OCI-LY3 (cell line): Measurements from ENCODE around the gene CLDN15.

Experiments
- H2AFZ ChIP-seq: fragments of 200-600, 300-600 bp; shearing (Covaris generic); 2 replicates; pipeline ENCODE4 v1.6.0; 2014; ENCODE audit warnings: antibody characterized with exemption, low read depth, low read length
- H3K27ac ChIP-seq: fragments of 200-600, 300-600 bp; sonication (generic); 2 replicates; pipeline ENCODE4 v1.5.1; 2014; ENCODE audit warnings: mild to moderate bottlenecking, low read length, moderate library complexity, mixed read lengths
- H3K27me3 ChIP-seq: fragments of 200-600, 300-600 bp; sonication (generic); 2 replicates; pipeline ENCODE4 v1.6.1; 2014; ENCODE audit warnings: low read depth, low read length, mixed read lengths
- H3K36me3 ChIP-seq: fragments of 200-600, 300-600 bp; sonication (generic); replicated peaks from 2 replicates; pipeline ENCODE3; 2014; ENCODE audit warnings: low read depth, low read length, mixed read lengths
- H3K4me1 ChIP-seq: fragments of 300-600, 200-600 bp; sonication (generic); 2 replicates; pipeline ENCODE4 v1.6.1; 2014; ENCODE audit warnings: low read length, mixed read lengths
- H3K4me2 ChIP-seq: fragments of 200-600, 300-600 bp; sonication (generic); 2 replicates; pipeline ENCODE4 v1.6.1; 2014; ENCODE audit warnings: low read length, mixed read lengths
- H3K4me3 ChIP-seq: fragments of 300-600, 200-600 bp; sonication (generic); 2 replicates; pipeline ENCODE4 v1.5.1; 2014; ENCODE audit warnings: antibody characterized with exemption, mild to moderate bottlenecking, low read length, moderate library complexity
- H3K79me2 ChIP-seq: fragments of 300-600, 200-600 bp; shearing (Covaris generic); 2 replicates; pipeline ENCODE4 v1.6.1; 2014; ENCODE audit warnings: mild to moderate bottlenecking, low read length, mixed read lengths
- H3K9ac ChIP-seq: fragments of 300-600, 200-600 bp; shearing (Covaris generic); 2 replicates; pipeline ENCODE4 v1.6.0; 2014; ENCODE audit warnings: mild to moderate bottlenecking, low read length, moderate library complexity
- H3K9me3 ChIP-seq: fragments of 200-600, 300-600 bp; shearing (Covaris generic); 2 replicates; pipeline ENCODE4 v1.6.1; 2014; ENCODE audit warnings: low read length, mixed read lengths; ENCODE audit not compliant: insufficient read depth
- H4K20me1 ChIP-seq: fragments of 200-600, 300-600 bp; sonication (generic); 2 replicates; pipeline ENCODE4 v1.6.1; 2016; ENCODE audit warnings: low read length, mixed read lengths; ENCODE audit not compliant: insufficient read depth
- EZH2phosphoT487 ChIP-seq: fragments of 200-600 bp; shearing (Covaris generic); IDR thresholded peaks from 2 replicates; pipeline ENCODE4 v1.6.1; 2018; ENCODE audit warnings: antibody characterized with exemption, mixed run types, low read depth
- TF ChIP-seq, protein P1 (sequence below): fragments of 200-600, 300-600 bp; sonication (generic); IDR thresholded peaks from 2 replicates; pipeline ENCODE4 v1.5.1; 2014; ENCODE audit warnings: antibody characterized with exemption, low read length, low read depth

CLDN15 gene

DNA sequence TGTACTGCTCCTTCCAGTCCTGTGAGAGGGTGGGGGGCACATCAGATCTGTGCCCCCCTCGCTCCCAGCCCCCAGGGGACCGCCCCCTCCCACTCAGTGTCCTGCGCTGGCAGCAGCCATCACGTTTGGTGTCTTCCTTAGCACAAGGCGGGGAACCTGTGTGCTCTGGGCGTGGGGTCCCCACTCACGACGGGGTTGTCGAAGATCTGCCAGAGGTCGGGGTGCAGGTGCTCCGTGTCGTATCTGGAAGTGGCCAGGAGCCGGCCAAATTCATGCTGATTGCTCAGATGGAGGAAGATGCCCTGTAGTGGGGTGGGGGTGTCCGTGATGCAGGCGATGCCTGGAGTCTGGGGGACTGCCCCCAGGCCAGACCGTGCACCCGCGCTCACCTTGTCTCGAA, 27.5 kb downstream of the CLDN15 start:
- no peak overlapping the region for H3K9ac ChIP-seq
- H4K20me1 ChIP-seq = no peaks in the 10 kb centered on the region
- H3K36me3 ChIP-seq = peaks cover 6% of the 10 kb centered on the region

DNA sequence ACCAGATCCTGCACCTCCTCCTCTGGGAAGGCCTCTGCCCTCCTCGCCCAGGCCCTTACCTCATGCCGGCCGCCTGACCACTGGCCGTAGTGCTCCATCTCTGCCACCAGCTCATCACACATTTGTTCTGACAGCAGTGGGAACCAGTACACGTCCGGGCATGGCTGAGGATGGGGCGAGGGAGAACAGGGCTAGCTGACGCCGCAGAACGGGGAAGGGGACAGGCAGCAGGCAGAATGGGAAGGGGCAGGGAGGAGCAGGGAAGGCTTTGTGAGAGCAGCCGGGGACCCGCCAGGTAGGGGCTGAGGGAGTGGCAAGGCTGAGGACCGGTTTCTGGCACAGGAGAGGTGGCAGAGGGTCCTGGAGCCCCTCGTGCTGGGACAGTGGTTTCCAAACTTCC, 28.8 kb downstream of the CLDN15 start:
- Histone ChIP-seq H3K4me1 (no peaks in the 10 kb centered on the region), H2AFZ (no peak overlapping the region), H3K4me2 (no peak overlapping the region), H3K27me3 (no peaks in the 10 kb centered on the region), H3K79me2 (no peaks in the 10 kb centered on the region), H3K9me3 (no peaks in the 10 kb centered on the region), H3K9ac (no peak overlapping the region), H3K4me3 (no peak overlapping the region), H3K27ac (no peak overlapping the region), H3K36me3 (peaks cover 3% of the 10 kb centered on the region), H4K20me1 (no peaks in the 10 kb centered on the region)
- TF ChIP-seq, protein P1, sequence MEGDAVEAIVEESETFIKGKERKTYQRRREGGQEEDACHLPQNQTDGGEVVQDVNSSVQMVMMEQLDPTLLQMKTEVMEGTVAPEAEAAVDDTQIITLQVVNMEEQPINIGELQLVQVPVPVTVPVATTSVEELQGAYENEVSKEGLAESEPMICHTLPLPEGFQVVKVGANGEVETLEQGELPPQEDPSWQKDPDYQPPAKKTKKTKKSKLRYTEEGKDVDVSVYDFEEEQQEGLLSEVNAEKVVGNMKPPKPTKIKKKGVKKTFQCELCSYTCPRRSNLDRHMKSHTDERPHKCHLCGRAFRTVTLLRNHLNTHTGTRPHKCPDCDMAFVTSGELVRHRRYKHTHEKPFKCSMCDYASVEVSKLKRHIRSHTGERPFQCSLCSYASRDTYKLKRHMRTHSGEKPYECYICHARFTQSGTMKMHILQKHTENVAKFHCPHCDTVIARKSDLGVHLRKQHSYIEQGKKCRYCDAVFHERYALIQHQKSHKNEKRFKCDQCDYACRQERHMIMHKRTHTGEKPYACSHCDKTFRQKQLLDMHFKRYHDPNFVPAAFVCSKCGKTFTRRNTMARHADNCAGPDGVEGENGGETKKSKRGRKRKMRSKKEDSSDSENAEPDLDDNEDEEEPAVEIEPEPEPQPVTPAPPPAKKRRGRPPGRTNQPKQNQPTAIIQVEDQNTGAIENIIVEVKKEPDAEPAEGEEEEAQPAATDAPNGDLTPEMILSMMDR = no peak
- TF ChIP-seq EZH2phosphoT487 = no peak

More for the DNA sequence above, 27.5 kb downstream of the CLDN15 start:
- Histone ChIP-seq H3K79me2 (no peaks in the 10 kb centered on the region), H3K27me3 (no peaks in the 10 kb centered on the region), H2AFZ (no peak overlapping the region), H3K4me1 (no peaks in the 10 kb centered on the region), H3K4me3 (no peak overlapping the region), H3K27ac (no peak overlapping the region), H3K9me3 (no peaks in the 10 kb centered on the region), H3K4me2 (no peak overlapping the region)
- TF ChIP-seq EZH2phosphoT487 = no peak
- TF ChIP-seq, protein P1 = no peak

DNA sequence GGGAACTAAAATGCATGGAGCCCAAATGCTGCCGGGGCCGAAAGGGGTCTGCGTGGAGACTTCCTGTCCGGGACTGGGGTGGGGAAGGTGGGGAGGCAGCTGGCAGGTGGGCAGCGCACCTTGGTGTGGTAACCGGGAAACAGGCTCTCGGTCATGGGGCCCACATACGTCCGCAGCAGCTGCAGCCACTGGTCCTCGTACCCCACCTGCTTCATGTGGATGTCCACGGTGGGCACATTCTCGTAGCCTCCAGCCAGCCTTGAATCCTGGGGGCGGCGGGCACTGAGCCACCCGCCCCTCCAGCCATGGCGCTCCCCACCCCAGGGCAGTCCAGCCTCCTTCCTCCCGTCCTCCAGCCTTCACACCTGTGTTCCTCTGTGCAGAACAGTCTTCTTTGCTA, 30.1 kb downstream of the CLDN15 start:
- Histone ChIP-seq H3K4me3 (no peak overlapping the region), H3K9me3 (no peaks in the 10 kb centered on the region), H3K27me3 (no peaks in the 10 kb centered on the region), H3K36me3 (peaks cover 3% of the 10 kb centered on the region), H3K9ac (no peak overlapping the region), H2AFZ (no peak overlapping the region), H3K4me2 (no peak overlapping the region), H4K20me1 (no peaks in the 10 kb centered on the region), H3K79me2 (no peaks in the 10 kb centered on the region), H3K4me1 (no peaks in the 10 kb centered on the region), H3K27ac (no peak overlapping the region)
- TF ChIP-seq, protein P1 = no peak
- TF ChIP-seq EZH2phosphoT487 = no peak

DNA sequence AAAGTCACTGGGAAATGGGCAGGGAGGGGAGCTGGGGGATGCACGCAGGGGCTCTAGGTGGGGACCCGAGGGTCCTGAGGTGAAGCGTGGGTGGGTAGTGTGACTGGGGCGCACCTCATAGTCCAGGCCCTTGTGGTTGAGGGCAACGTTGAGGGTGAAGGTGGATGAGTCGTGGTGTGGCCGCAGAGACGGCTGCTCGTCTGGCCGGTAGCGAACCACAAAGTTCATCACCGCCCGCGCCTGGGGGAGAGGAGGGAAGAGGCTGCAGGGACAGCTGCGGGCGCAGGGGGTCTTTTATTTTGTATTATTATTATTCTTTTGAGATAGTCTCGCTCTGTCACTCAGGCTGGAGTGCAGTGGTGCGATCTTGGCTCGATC, 30.9 kb downstream of the CLDN15 start:
- no peak overlapping the region for H3K27ac ChIP-seq

More for the DNA sequence above, 30.9 kb downstream of the CLDN15 start:
- no peaks in the 10 kb centered on the region for H3K4me1 ChIP-seq
- H3K79me2 ChIP-seq = no peaks in the 10 kb centered on the region
- no peaks in the 10 kb centered on the region for H3K27me3 ChIP-seq
- H3K4me3 ChIP-seq = no peak overlapping the region
- no peak overlapping the region for H3K4me2 ChIP-seq
- TF ChIP-seq, protein P1 = no peak
- no peak for TF ChIP-seq EZH2phosphoT487
- no peak overlapping the region for H2AFZ ChIP-seq
- H4K20me1 ChIP-seq = no peaks in the 10 kb centered on the region
- no peaks in the 10 kb centered on the region for H3K36me3 ChIP-seq
- H3K9ac ChIP-seq = no peak overlapping the region
- no peaks in the 10 kb centered on the region for H3K9me3 ChIP-seq
